ENCODE measurements around the gene MYO15A. TPM values are rescaled to one million over a fixed set of nuclear protein-coding genes. Genes with fewer than 3 reads are reported as not detected.

Gene MYO15A
- total RNA-seq, 2 experiments from 2014 or later: 0.76 to 1.1 TPM

DNA sequence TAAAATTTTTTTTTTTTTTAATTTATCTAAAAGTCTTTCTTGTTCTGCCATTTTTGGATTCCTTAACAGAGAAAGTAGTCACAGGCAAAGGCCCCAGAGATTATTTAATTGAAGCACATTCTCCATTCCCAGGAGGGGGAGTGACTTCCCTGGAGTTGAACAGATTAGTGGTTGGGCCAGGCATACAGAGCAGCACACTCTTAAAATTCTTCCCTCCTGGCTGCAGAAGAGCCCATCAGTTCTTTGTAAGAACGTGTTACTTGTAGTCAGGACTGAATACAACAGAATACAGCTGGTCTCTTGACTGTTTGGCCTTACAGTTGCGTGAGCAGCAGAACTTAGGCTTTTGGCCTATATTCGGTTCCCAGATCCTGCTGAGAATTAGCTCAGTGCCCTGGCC lies 76.8 kb downstream of the MYO15A start:
- Mint-ChIP-seq H3K4me3 (peak overlapping the region; percentile 96), H3K27ac (peak overlapping the region; percentile 91), H3K27me3 (no peaks in the 10 kb centered on the region), H3K4me1 (ENCODE audit: low read depth) (peaks cover 55% of the 10 kb centered on the region), H3K36me3 (ENCODE audit: low read depth) (peaks cover 53% of the 10 kb centered on the region), H3K9me3 (no peaks in the 10 kb centered on the region)
- TF ChIP-seq, protein P1, sequence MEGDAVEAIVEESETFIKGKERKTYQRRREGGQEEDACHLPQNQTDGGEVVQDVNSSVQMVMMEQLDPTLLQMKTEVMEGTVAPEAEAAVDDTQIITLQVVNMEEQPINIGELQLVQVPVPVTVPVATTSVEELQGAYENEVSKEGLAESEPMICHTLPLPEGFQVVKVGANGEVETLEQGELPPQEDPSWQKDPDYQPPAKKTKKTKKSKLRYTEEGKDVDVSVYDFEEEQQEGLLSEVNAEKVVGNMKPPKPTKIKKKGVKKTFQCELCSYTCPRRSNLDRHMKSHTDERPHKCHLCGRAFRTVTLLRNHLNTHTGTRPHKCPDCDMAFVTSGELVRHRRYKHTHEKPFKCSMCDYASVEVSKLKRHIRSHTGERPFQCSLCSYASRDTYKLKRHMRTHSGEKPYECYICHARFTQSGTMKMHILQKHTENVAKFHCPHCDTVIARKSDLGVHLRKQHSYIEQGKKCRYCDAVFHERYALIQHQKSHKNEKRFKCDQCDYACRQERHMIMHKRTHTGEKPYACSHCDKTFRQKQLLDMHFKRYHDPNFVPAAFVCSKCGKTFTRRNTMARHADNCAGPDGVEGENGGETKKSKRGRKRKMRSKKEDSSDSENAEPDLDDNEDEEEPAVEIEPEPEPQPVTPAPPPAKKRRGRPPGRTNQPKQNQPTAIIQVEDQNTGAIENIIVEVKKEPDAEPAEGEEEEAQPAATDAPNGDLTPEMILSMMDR (IDR thresholded peaks at IDR 0.05): no peak
- DNase-seq: no peak
- ATAC-seq: no peak
- intact Hi-C loops (cut with micrococcal nuclease): no loop called here
- POLR2A ChIA-PET: interaction anchor here (1.1 to 4.2 kb wide), 3 partner anchors 15 to 129 kb away, joined by 3 to 18 read pairs (median 6); partner anchors contain the start of gene TOP3A
- CTCF ChIA-PET: interaction anchor here (1.1 to 7.5 kb wide), 4 partner anchors 15 to 46 kb away, joined by 3 to 69 read pairs (median 4); no protein-coding TSS in a partner anchor

DNA sequence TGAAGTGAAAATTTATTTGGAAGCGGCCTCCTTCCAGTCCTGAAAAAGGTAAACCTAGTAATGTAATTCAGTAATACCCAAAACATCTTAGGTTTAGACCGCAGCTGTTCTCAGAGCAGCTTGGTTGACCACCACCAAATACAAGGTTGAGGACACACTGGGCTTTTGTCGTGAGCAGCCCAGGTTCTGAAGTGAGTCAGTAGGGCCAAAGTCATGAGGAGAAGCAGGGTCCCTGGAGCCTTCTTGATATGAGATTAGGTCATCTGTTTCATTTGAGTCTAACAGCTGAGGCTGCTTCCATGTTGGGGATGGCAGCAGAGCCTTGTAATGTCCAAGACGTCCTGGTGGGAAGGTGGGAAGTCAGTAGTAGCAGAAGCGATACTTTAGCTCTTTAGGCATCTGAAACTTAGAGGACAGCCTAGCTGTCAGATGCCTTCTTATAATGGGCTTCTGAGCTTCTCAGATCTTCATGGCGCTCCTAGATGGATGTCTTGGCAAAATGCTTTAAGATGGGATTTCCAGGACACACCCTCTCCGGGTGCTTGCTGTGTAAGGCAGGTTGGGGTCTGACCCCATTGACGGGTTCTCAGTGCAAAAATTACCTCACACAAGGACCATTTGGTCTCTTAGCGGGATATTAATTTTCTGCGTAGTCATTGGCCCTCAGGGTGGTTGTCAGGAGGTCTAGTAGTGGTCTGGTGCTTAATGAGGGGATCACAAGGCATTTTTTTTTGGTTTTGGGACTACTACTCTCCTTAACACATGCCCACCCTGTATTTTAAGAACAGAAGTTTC lies 77.5 kb downstream of the MYO15A start:
- peak overlapping the region; percentile 91 for H3K27ac Mint-ChIP-seq
- peak overlapping the region; percentile 96 for H3K4me3 Mint-ChIP-seq
- no peak for DNase-seq
- H3K4me1 Mint-ChIP-seq (ENCODE audit: low read depth): peaks cover 55% of the 10 kb centered on the region
- H3K27me3 Mint-ChIP-seq: no peaks in the 10 kb centered on the region
- CTCF ChIA-PET: interaction anchor here (1.0 to 7.5 kb wide), 5 partner anchors 14 to 47 kb away, joined by 3 to 69 read pairs (median 4); no protein-coding TSS in a partner anchor
- ATAC-seq: no peak
- POLR2A ChIA-PET: interaction anchor here (0.6 to 1.1 kb wide), 2 partner anchors 99 to 128 kb away, joined by 3 read pairs; partner anchors contain the start of gene TOP3A
- TF ChIP-seq, protein P1 (IDR thresholded peaks at IDR 0.05): no peak
- intact Hi-C loops (cut with micrococcal nuclease): loop anchor here (2.0 kb wide), 1 partner anchor 45 kb away; no protein-coding TSS in a partner anchor
- H3K9me3 Mint-ChIP-seq: no peaks in the 10 kb centered on the region
- H3K36me3 Mint-ChIP-seq (ENCODE audit: low read depth): peaks cover 59% of the 10 kb centered on the region

GRCh38 chr17:18186627-18186982 lies 78.0 kb downstream of the MYO15A start:
- Mint-ChIP-seq H3K4me3 (peak overlapping the region; percentile 96), H3K27ac (peak overlapping the region; percentile 91), H3K27me3 (no peaks in the 10 kb centered on the region), H3K9me3 (no peaks in the 10 kb centered on the region), H3K4me1 (ENCODE audit: low read depth) (peaks cover 55% of the 10 kb centered on the region), H3K36me3 (ENCODE audit: low read depth) (peaks cover 65% of the 10 kb centered on the region)
- no peak for ATAC-seq
- ChIA-PET POLR2A (interaction anchor here (0.6 to 1.1 kb wide), 2 partner anchors 99 to 128 kb away, joined by 3 read pairs; partner anchors contain the start of gene TOP3A), CTCF (interaction anchor here (1.0 to 7.5 kb wide), 3 partner anchors 13 to 43 kb away, joined by 4 to 69 read pairs (median 5); no protein-coding TSS in a partner anchor)
- DNase-seq: no peak
- intact Hi-C loops (cut with micrococcal nuclease): loop anchor here (2.0 kb wide), 1 partner anchor 46 kb away; no protein-coding TSS in a partner anchor
- TF ChIP-seq, protein P1 (IDR thresholded peaks at IDR 0.05): no peak

DNA sequence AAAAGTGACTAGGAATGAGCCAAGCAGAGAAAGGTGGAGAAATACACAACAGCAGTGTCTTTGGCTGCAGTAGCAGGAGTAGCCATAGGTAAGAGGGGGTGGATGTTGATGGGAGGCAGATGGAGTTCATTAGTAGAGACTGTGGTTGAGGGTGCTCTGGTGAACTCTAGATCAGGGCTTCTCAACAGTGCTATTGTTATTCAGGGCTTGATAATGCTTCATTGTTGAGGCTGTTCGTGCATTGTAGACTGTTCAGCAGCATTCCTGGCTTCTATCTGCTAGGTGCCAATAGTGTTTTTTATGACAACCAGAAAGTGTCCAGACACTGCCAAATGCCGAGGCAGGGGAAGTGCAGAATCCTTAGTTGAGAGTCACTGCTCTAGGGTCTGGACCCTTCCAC lies 78.7 kb downstream of the MYO15A start:
- intact Hi-C loops (cut with micrococcal nuclease): loop anchor here (2.0 kb wide), 1 partner anchor 46 kb away; no protein-coding TSS in a partner anchor
- TF ChIP-seq, protein P1 (IDR thresholded peaks at IDR 0.05): no peak
- Mint-ChIP-seq H3K27me3 (no peaks in the 10 kb centered on the region), H3K27ac (peak overlapping the region; percentile 91), H3K9me3 (no peaks in the 10 kb centered on the region), H3K36me3 (ENCODE audit: low read depth) (peaks cover 65% of the 10 kb centered on the region), H3K4me1 (ENCODE audit: low read depth) (peaks cover 55% of the 10 kb centered on the region), H3K4me3 (peak overlapping the region; percentile 96)
- CTCF ChIA-PET: no interaction called here
- POLR2A ChIA-PET: interaction anchor here (0.7 kb wide), 1 partner anchor 57 kb away, joined by 3 read pairs; no protein-coding TSS in a partner anchor
- ATAC-seq (no peak), DNase-seq (no peak)
